Mammary epithelial cell (primary cell): ENCODE measurements around the gene ANKRD34C.

ENCODE experiments used
- EZH2 ChIP-seq: IDR thresholded peaks from 2 replicates; pipeline ENCODE4 v1.6.1; 2012; ENCODE audit warnings: low read length, inconsistent platforms, borderline replicate concordance
- TF ChIP-seq, protein P1 (sequence below), 2 donors: IDR thresholded peaks in 1 of 2; conservative IDR thresholded peaks in 1 of 2; 2 replicates each; pipeline ENCODE4 v1.5.1; 2011 to 2012; ENCODE audit warnings: inconsistent platforms in 2 of 2, low read length in 2 of 2, mild to moderate bottlenecking in 2 of 2, control low read depth in 1 of 2, low read depth in 1 of 2; ENCODE audit not compliant: insufficient read depth in 1 of 2; ENCODE audit errors: extremely low read depth in 1 of 2

DNA sequence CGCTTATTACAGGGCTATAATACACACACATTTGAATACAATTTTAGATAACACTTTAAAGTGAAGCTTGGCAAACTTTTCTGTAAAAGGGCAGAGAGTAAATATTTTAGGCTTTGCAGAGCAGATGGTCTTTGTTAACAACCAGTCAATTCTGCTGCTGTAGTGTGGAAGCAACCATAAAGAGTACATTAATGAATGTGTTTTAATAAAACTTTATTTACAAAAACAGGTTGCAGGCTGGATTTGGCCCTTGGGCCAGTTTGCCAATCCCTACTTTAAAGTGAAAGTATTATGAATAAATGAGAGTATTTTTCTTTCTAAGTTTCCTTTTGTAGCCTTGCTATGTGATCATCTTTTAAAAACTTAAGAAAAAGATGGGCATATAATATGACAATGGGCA, 20.7 kb upstream of the ANKRD34C start:
- TF ChIP-seq, protein P1, sequence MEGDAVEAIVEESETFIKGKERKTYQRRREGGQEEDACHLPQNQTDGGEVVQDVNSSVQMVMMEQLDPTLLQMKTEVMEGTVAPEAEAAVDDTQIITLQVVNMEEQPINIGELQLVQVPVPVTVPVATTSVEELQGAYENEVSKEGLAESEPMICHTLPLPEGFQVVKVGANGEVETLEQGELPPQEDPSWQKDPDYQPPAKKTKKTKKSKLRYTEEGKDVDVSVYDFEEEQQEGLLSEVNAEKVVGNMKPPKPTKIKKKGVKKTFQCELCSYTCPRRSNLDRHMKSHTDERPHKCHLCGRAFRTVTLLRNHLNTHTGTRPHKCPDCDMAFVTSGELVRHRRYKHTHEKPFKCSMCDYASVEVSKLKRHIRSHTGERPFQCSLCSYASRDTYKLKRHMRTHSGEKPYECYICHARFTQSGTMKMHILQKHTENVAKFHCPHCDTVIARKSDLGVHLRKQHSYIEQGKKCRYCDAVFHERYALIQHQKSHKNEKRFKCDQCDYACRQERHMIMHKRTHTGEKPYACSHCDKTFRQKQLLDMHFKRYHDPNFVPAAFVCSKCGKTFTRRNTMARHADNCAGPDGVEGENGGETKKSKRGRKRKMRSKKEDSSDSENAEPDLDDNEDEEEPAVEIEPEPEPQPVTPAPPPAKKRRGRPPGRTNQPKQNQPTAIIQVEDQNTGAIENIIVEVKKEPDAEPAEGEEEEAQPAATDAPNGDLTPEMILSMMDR (conservative IDR thresholded peaks at IDR 0.05 in 1 of 2, IDR thresholded peaks at IDR 0.05 in 1 of 2; ENCODE audit: extremely low read depth in 1 of 2, insufficient read depth in 1 of 2, low read depth in 1 of 2, low read length in 2 of 2), result no peak
- TF ChIP-seq EZH2, result no peak
